NCI-H69 (cell line): ENCODE results near the gene CHL1.

Experiments used
- DNase-seq: peaks from one replicate; lab custom pipeline; 2025; lab: John Stamatoyannopoulos, UW

The CHL1 gene

GRCh38 chr3:411226-411625 is 214.7 kb downstream of the CHL1 start:
- no peak for DNase-seq

- peak; percentile 17 for DNase-seq
These were observed 217.5 kb downstream of the CHL1 start for GRCh38 chr3:414063-414462.

- DNase-seq = no peak
These were observed 221.8 kb downstream of the CHL1 start for GRCh38 chr3:418239-418929.

GRCh38 chr3:420584-420983 is 224.0 kb downstream of the CHL1 start:
- DNase-seq = no peak

- DNase-seq = no peak
These were observed 228.5 kb downstream of the CHL1 start for GRCh38 chr3:425079-425478.

GRCh38 chr3:426072-426471 is 229.5 kb downstream of the CHL1 start:
- no peak for DNase-seq

- DNase-seq = no peak
These were observed 230.6 kb downstream of the CHL1 start for GRCh38 chr3:427128-427527.

GRCh38 chr3:430186-430585 is 233.6 kb downstream of the CHL1 start:
- DNase-seq = no peak

GRCh38 chr3:435161-435560 is 238.6 kb downstream of the CHL1 start:
- DNase-seq = no peak

- DNase-seq = no peak
These were observed 239.5 kb downstream of the CHL1 start for GRCh38 chr3:436053-436452.

GRCh38 chr3:440826-441225 is 244.3 kb downstream of the CHL1 start:
- no peak for DNase-seq

- no peak for DNase-seq
These were observed 249.4 kb downstream of the CHL1 start for GRCh38 chr3:445960-446359.

GRCh38 chr3:447671-448070 is 251.1 kb downstream of the CHL1 start:
- DNase-seq = no peak

GRCh38 chr3:449711-450110 is 253.1 kb downstream of the CHL1 start:
- DNase-seq = no peak

GRCh38 chr3:452221-452620 is 255.7 kb downstream of the CHL1 start:
- no peak for DNase-seq

- no peak for DNase-seq
These were observed 256.5 kb downstream of the CHL1 start for GRCh38 chr3:453106-453505.

GRCh38 chr3:454986-455385 is 258.4 kb downstream of the CHL1 start:
- no peak for DNase-seq

- no peak for DNase-seq
These were observed 261.6 kb downstream of the CHL1 start for GRCh38 chr3:458124-458523.

- DNase-seq = peak; percentile 2
These were observed 262.2 kb downstream of the CHL1 start for GRCh38 chr3:458653-459310.
